WERI-Rb-1 (cell line): ENCODE data around the gene FAM120AOS.
A peak's percentile ranks its signal among the peaks of the same experiment; 100 is the strongest.

ENCODE experiments used
- DNase-seq: peaks from one replicate; pipeline ENCODE4 v3.0.0-alpha.2; 2020
- H3K27ac ChIP-seq: fragments of 250-450 bp; sonication (Bioruptor Pico); 2 replicates; pipeline ENCODE4 v1.5.1; 2020; ENCODE audit warnings: mild to moderate bottlenecking, moderate library complexity
- H3K27me3 ChIP-seq: fragments of 250-450 bp; sonication (Bioruptor Pico); 2 replicates; pipeline ENCODE4 v1.5.1; 2021; ENCODE audit warnings: mild to moderate bottlenecking, low read depth, moderate library complexity; ENCODE audit not compliant: insufficient read depth, severe bottlenecking
- H3K36me3 ChIP-seq: fragments of 250-450 bp; sonication (Bioruptor Pico); 2 replicates; pipeline ENCODE4 v1.5.1; 2020; ENCODE audit warnings: mild to moderate bottlenecking, moderate library complexity
- H3K4me3 ChIP-seq: 2 replicates; pipeline ENCODE4 v1.5.1; 2011; ENCODE audit warnings: low read depth, mild to moderate bottlenecking, control low read depth, low read length
- H3K9me3 ChIP-seq: fragments of 250-450 bp; sonication (Bioruptor Pico); 2 replicates; pipeline ENCODE4 v1.5.1; 2021; ENCODE audit warnings: mild to moderate bottlenecking, moderate library complexity; ENCODE audit not compliant: severe bottlenecking
- CTCF ChIP-seq: IDR thresholded peaks from 2 replicates; pipeline ENCODE4 v1.5.1; 2011; ENCODE audit warnings: low read depth, mild to moderate bottlenecking, control low read depth, inconsistent platforms, low read length

Gene FAM120AOS

GRCh38 chr9:93453047-93453914 is at the start of gene FAM120AOS:
Gene FAM120AOS (minus strand): TSS chr9:93453581. CDS start chr9:93452709, 872 bp downstream.
- H3K9me3 ChIP-seq = no peaks in the 10 kb centered on the region
- peak within 1 kb of the TSS; percentile 73 for H3K4me3 ChIP-seq
- TF ChIP-seq CTCF = no peak
- peak within 1 kb of the TSS; percentile 96 for H3K27ac ChIP-seq
- peak; percentile 90 for DNase-seq
- no peaks in the 10 kb centered on the region for H3K27me3 ChIP-seq
- peaks cover 40% of the 10 kb centered on the region for H3K36me3 ChIP-seq

GRCh38 chr9:93501406-93501805 is 48.0 kb upstream of the FAM120AOS start:
- DNase-seq = no peak
- Histone ChIP-seq H3K27ac (no peak overlapping the region), H3K27me3 (no peaks in the 10 kb centered on the region), H3K4me3 (no peak overlapping the region), H3K36me3 (peaks cover 52% of the 10 kb centered on the region), H3K9me3 (no peaks in the 10 kb centered on the region)
- TF ChIP-seq CTCF = no peak

GRCh38 chr9:93500571-93501298 is 47.4 kb upstream of the FAM120AOS start:
- no peak for TF ChIP-seq CTCF
- H3K36me3 ChIP-seq = peaks cover 57% of the 10 kb centered on the region
- no peak overlapping the region for H3K4me3 ChIP-seq
- H3K27me3 ChIP-seq = no peaks in the 10 kb centered on the region
- H3K9me3 ChIP-seq = no peaks in the 10 kb centered on the region
- DNase-seq = no peak
- no peak overlapping the region for H3K27ac ChIP-seq

- no peak for TF ChIP-seq CTCF
- H3K27me3 ChIP-seq = no peaks in the 10 kb centered on the region
- H3K4me3 ChIP-seq = no peak overlapping the region
- DNase-seq = no peak
- peaks cover 56% of the 10 kb centered on the region for H3K36me3 ChIP-seq
- H3K9me3 ChIP-seq = no peaks in the 10 kb centered on the region
- no peak overlapping the region for H3K27ac ChIP-seq
Observed at GRCh38 chr9:93496285-93496684, 42.9 kb upstream of the FAM120AOS start.

- H3K36me3 ChIP-seq = peaks cover 42% of the 10 kb centered on the region
- H3K4me3 ChIP-seq = no peak overlapping the region
- H3K9me3 ChIP-seq = no peaks in the 10 kb centered on the region
- TF ChIP-seq CTCF = no peak
- H3K27me3 ChIP-seq = no peaks in the 10 kb centered on the region
- no peak overlapping the region for H3K27ac ChIP-seq
- no peak for DNase-seq
Observed at GRCh38 chr9:93493949-93494348, 40.6 kb upstream of the FAM120AOS start.
